T-helper 17 cell (primary cell): ENCODE measurements around the gene MED13L. TPM values are rescaled to one million over a fixed set of nuclear protein-coding genes. Genes with fewer than 3 reads are reported as not detected.

Experiments used
- ATAC-seq: fragments of 150-1000 bp; cut with Tn5 transposase; 2 replicates; pipeline ENCODE4 v1.10.0; 2021; ENCODE audit warnings: mild to moderate bottlenecking, moderate library complexity
- DNase-seq, 3 donors: peaks; one replicate each; pipeline versions ENCODE4 v3.0.0 to v3.0.0-alpha.2; 2020 to 2021
- H3K9me3 ChIP-seq: one replicate; pipeline ENCODE4 v1.7.0; 2013; ENCODE audit warnings: low read length, mild to moderate bottlenecking; ENCODE audit not compliant: control insufficient read depth, poor library complexity, severe bottlenecking
- H3K27ac Mint-ChIP-seq: one replicate; pipeline ENCODE4 v1.8.0; 2022; ENCODE audit warnings: mild to moderate bottlenecking, moderate library complexity, mixed read lengths
- H3K27me3 Mint-ChIP-seq: one replicate; pipeline ENCODE4 v1.8.0; 2022; ENCODE audit warnings: mixed read lengths
- H3K36me3 Mint-ChIP-seq: one replicate; pipeline ENCODE4 v1.8.0; 2022; ENCODE audit warnings: low read depth, mixed read lengths
- H3K4me1 Mint-ChIP-seq: one replicate; pipeline ENCODE4 v1.8.0; 2022; ENCODE audit warnings: mild to moderate bottlenecking, mixed read lengths
- H3K4me3 Mint-ChIP-seq: one replicate; pipeline ENCODE4 v1.8.0; 2022; ENCODE audit warnings: mild to moderate bottlenecking, moderate library complexity, mixed read lengths
- total RNA-seq, 4 donors: library from RNA in 2 of 4; stranded (reverse) in 2 of 4; gene quantifications; one replicate each; pipeline ENCODE4 v1.2.3 and lab custom pipeline; 2022 to 2026

The MED13L gene
- total RNA-seq, 2 donors from 2014 or later, result 184 to 193 TPM

- Mint-ChIP-seq H3K4me3 (no peak overlapping the region), H3K27ac (no peak overlapping the region), H3K36me3 (no peaks in the 10 kb centered on the region), H3K4me1 (peaks cover 30% of the 10 kb centered on the region), H3K27me3 (no peaks in the 10 kb centered on the region)
- DNase-seq (no peak), ATAC-seq (no peak)
- no peaks in the 10 kb centered on the region for H3K9me3 ChIP-seq
Measured at GRCh38 chr12:116263844-116264243, 13.6 kb downstream of the MED13L start.

- Mint-ChIP-seq H3K27ac (no peak overlapping the region), H3K27me3 (no peaks in the 10 kb centered on the region), H3K4me3 (no peak overlapping the region), H3K4me1 (peaks cover 30% of the 10 kb centered on the region), H3K36me3 (no peaks in the 10 kb centered on the region)
- no peak for ATAC-seq
- DNase-seq, result no peak
- no peaks in the 10 kb centered on the region for H3K9me3 ChIP-seq
Measured at GRCh38 chr12:116263431-116263830, 14.1 kb downstream of the MED13L start.

GRCh38 chr12:116262741-116263140 is 14.8 kb downstream of the MED13L start:
- H3K4me3 Mint-ChIP-seq, result no peak overlapping the region
- no peaks in the 10 kb centered on the region for H3K36me3 Mint-ChIP-seq
- H3K4me1 Mint-ChIP-seq, result peaks cover 33% of the 10 kb centered on the region
- DNase-seq, result no peak
- ATAC-seq, result no peak
- no peaks in the 10 kb centered on the region for H3K27me3 Mint-ChIP-seq
- no peak overlapping the region for H3K27ac Mint-ChIP-seq
- H3K9me3 ChIP-seq, result no peaks in the 10 kb centered on the region

- peaks cover 39% of the 10 kb centered on the region for H3K4me1 Mint-ChIP-seq
- no peaks in the 10 kb centered on the region for H3K27me3 Mint-ChIP-seq
- DNase-seq (no peak), ATAC-seq (no peak)
- H3K9me3 ChIP-seq, result no peaks in the 10 kb centered on the region
- no peak overlapping the region for H3K27ac Mint-ChIP-seq
- H3K4me3 Mint-ChIP-seq, result peak overlapping the region; percentile 33
- no peaks in the 10 kb centered on the region for H3K36me3 Mint-ChIP-seq
Measured at GRCh38 chr12:116261525-116262100, 15.9 kb downstream of the MED13L start.

GRCh38 chr12:116259800-116260577 is 17.5 kb downstream of the MED13L start:
- Mint-ChIP-seq H3K4me1 (peaks cover 44% of the 10 kb centered on the region), H3K27me3 (no peaks in the 10 kb centered on the region), H3K27ac (no peak overlapping the region)

GRCh38 chr12:116257826-116258225 is 19.7 kb downstream of the MED13L start:
- H3K27me3 Mint-ChIP-seq, result no peaks in the 10 kb centered on the region
- H3K4me3 Mint-ChIP-seq, result no peak overlapping the region
- H3K4me1 Mint-ChIP-seq, result peaks cover 37% of the 10 kb centered on the region
- no peak overlapping the region for H3K27ac Mint-ChIP-seq
- no peak for ATAC-seq
- no peak for DNase-seq
- H3K36me3 Mint-ChIP-seq, result no peaks in the 10 kb centered on the region
- no peaks in the 10 kb centered on the region for H3K9me3 ChIP-seq

More at GRCh38 chr12:116259800-116260577, 17.5 kb downstream of the MED13L start:
- H3K4me3 Mint-ChIP-seq, result no peak overlapping the region
- no peaks in the 10 kb centered on the region for H3K36me3 Mint-ChIP-seq
- no peak for ATAC-seq
- no peak for DNase-seq
- no peaks in the 10 kb centered on the region for H3K9me3 ChIP-seq

- H3K36me3 Mint-ChIP-seq, result no peaks in the 10 kb centered on the region
- H3K27ac Mint-ChIP-seq, result no peak overlapping the region
- H3K9me3 ChIP-seq, result no peaks in the 10 kb centered on the region
- H3K4me3 Mint-ChIP-seq, result no peak overlapping the region
- ATAC-seq (no peak), DNase-seq (no peak)
- no peaks in the 10 kb centered on the region for H3K27me3 Mint-ChIP-seq
- H3K4me1 Mint-ChIP-seq, result peaks cover 34% of the 10 kb centered on the region
Measured at GRCh38 chr12:116257215-116257614, 20.3 kb downstream of the MED13L start.

- H3K4me1 Mint-ChIP-seq, result peaks cover 37% of the 10 kb centered on the region
- no peak overlapping the region for H3K27ac Mint-ChIP-seq
- peaks cover 2% of the 10 kb centered on the region for H3K36me3 Mint-ChIP-seq
- DNase-seq (no peak), ATAC-seq (no peak)
- no peaks in the 10 kb centered on the region for H3K27me3 Mint-ChIP-seq
- no peak overlapping the region for H3K4me3 Mint-ChIP-seq
- no peaks in the 10 kb centered on the region for H3K9me3 ChIP-seq
Measured at GRCh38 chr12:116249938-116250337, 27.6 kb downstream of the MED13L start.

GRCh38 chr12:116248930-116249329 is 28.6 kb downstream of the MED13L start:
- DNase-seq (no peak), ATAC-seq (no peak)
- no peak overlapping the region for H3K4me3 Mint-ChIP-seq
- H3K4me1 Mint-ChIP-seq, result peaks cover 44% of the 10 kb centered on the region
- no peaks in the 10 kb centered on the region for H3K9me3 ChIP-seq
- H3K36me3 Mint-ChIP-seq, result peaks cover 2% of the 10 kb centered on the region
- H3K27ac Mint-ChIP-seq, result no peak overlapping the region
- H3K27me3 Mint-ChIP-seq, result no peaks in the 10 kb centered on the region

GRCh38 chr12:116248433-116248832 is 29.1 kb downstream of the MED13L start:
- no peak for DNase-seq

GRCh38 chr12:116247377-116247776 is 30.1 kb downstream of the MED13L start:
- ATAC-seq (no peak), DNase-seq (no peak)
- Mint-ChIP-seq H3K27ac (no peak overlapping the region), H3K4me3 (no peak overlapping the region), H3K27me3 (no peaks in the 10 kb centered on the region), H3K36me3 (peaks cover 2% of the 10 kb centered on the region), H3K4me1 (peaks cover 51% of the 10 kb centered on the region)
- no peaks in the 10 kb centered on the region for H3K9me3 ChIP-seq

More at GRCh38 chr12:116248433-116248832, 29.1 kb downstream of the MED13L start:
- ATAC-seq, result no peak
- Mint-ChIP-seq H3K4me3 (no peak overlapping the region), H3K27me3 (no peaks in the 10 kb centered on the region), H3K27ac (no peak overlapping the region), H3K36me3 (peaks cover 2% of the 10 kb centered on the region), H3K4me1 (peaks cover 49% of the 10 kb centered on the region)
- H3K9me3 ChIP-seq, result no peaks in the 10 kb centered on the region

- H3K27me3 Mint-ChIP-seq, result no peaks in the 10 kb centered on the region
- H3K4me1 Mint-ChIP-seq, result peaks cover 51% of the 10 kb centered on the region
- H3K4me3 Mint-ChIP-seq, result no peak overlapping the region
- DNase-seq (no peak), ATAC-seq (no peak)
- peaks cover 2% of the 10 kb centered on the region for H3K36me3 Mint-ChIP-seq
- H3K9me3 ChIP-seq, result no peaks in the 10 kb centered on the region
- H3K27ac Mint-ChIP-seq, result no peak overlapping the region
Measured at GRCh38 chr12:116246490-116247179, 30.9 kb downstream of the MED13L start.

GRCh38 chr12:116245189-116245588 is 32.3 kb downstream of the MED13L start:
- DNase-seq, result no peak
- ATAC-seq, result no peak
- peaks cover 2% of the 10 kb centered on the region for H3K36me3 Mint-ChIP-seq
- H3K9me3 ChIP-seq, result no peaks in the 10 kb centered on the region
- peak overlapping the region; percentile 12 for H3K4me3 Mint-ChIP-seq
- no peaks in the 10 kb centered on the region for H3K27me3 Mint-ChIP-seq
- H3K27ac Mint-ChIP-seq, result peak overlapping the region; percentile 77
- H3K4me1 Mint-ChIP-seq, result peaks cover 52% of the 10 kb centered on the region
